HG03066 (cell line): Measurements from ENCODE around the gene ETFB.

ENCODE experiments used
- ATAC-seq: cut with Tn5 transposase; IDR thresholded peaks from one replicate; pipeline ENCODE4 v1.9.1; 2021; ENCODE audit warnings: low read depth; ENCODE audit not compliant: unreplicated experiment

ETFB gene

GRCh38 chr19:51354103-51354741, 12.0 kb downstream of the ETFB start:
- ATAC-seq, result no peak

- ATAC-seq, result no peak
Observed at GRCh38 chr19:51352783-51353360, 13.3 kb downstream of the ETFB start.

GRCh38 chr19:51351266-51351990, 14.8 kb downstream of the ETFB start:
- ATAC-seq, result no peak

GRCh38 chr19:51347209-51347928, 18.8 kb downstream of the ETFB start:
- ATAC-seq, result no peak

- ATAC-seq, result no peak
Observed at GRCh38 chr19:51346742-51347141, 19.4 kb downstream of the ETFB start.

GRCh38 chr19:51345076-51345620, 21.0 kb downstream of the ETFB start:
- ATAC-seq, result no peak

- no peak for ATAC-seq
Observed at GRCh38 chr19:51342631-51343569, 23.3 kb downstream of the ETFB start.

GRCh38 chr19:51341976-51342580, 24.1 kb downstream of the ETFB start, which contains the start of gene VSIG10L:
TSS of gene VSIG10L (minus strand) at chr19:51342139. CDS start at chr19:51342124, 15 bp downstream.
- ATAC-seq, result no peak

- no peak for ATAC-seq
Observed at GRCh38 chr19:51341066-51341465, 25.1 kb downstream of the ETFB start.

- ATAC-seq, result peak; percentile 65
Observed at GRCh38 chr19:51339687-51340656, 26.2 kb downstream of the ETFB start.

- no peak for ATAC-seq
Observed at GRCh38 chr19:51339313-51339686, 26.9 kb downstream of the ETFB start.

GRCh38 chr19:51338563-51339312, 27.4 kb downstream of the ETFB start:
- ATAC-seq, result no peak

GRCh38 chr19:51337861-51338562, 28.2 kb downstream of the ETFB start:
- ATAC-seq, result no peak

- ATAC-seq, result no peak
Observed at GRCh38 chr19:51337141-51337860, 28.9 kb downstream of the ETFB start.

GRCh38 chr19:51333836-51334460, 32.2 kb downstream of the ETFB start:
- no peak for ATAC-seq

- no peak for ATAC-seq
Observed at GRCh38 chr19:51331716-51332115, 34.5 kb downstream of the ETFB start.
